Measurements from ENCODE around the gene NHEJ1. TPM values are rescaled to one million over a fixed set of nuclear protein-coding genes. Genes with fewer than 3 reads are reported as not detected.

NHEJ1 gene
- total and polyA plus RNA-seq, 2 of the 13 experiments (the other 11 are each of a cell fraction or from before 2014, with no cell fraction given) = 30.0 to 30.7 TPM

DNA sequence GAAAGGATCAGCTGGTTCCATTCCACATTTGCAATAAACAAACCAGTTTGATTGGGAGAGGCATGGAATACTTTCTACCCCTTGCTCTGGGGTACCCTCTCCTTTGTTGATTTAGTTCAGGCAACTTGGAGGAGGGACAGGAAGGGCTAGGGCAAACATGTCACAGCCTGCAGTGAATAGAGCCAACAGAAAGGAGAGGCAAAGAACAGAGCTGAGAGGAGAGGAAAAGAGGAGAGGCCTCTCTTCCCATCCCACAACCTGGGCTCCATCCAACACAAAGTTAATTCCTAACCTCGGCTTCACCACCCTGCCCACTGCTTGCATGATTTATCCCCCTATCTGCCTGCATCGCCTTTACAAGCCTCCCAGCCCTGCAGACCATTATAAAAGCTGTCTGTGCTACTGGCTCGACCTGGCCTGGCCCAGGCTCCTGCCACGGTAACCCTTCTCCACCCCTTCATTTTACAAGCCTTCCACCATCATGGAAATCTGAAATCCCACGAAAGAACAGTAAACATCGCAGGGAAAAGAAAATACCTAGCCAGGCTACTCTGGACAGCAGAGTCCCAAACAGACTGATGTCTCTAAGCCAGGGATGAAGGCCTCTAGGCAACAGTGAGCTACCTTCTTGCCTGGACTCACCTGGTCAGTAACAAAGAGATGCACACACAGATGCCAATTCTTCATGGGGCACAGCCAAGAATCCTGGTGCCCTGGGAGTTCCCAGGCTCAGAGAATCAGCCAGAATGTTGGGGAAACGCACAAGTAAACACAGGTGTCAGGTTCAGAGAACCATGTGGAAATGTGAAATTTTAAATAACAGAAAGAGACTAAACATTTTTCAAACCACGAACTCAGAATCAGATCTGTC is 43.6 kb downstream of the NHEJ1 start:
- peak overlapping the region; percentile 1 for H3K27ac ChIP-seq (ENCODE audit: extremely low read length, insufficient read depth, low read length)
- peaks cover 71% of the 10 kb centered on the region for H3K4me1 ChIP-seq (ENCODE audit: insufficient read depth, low read length)
- no peak overlapping the region for H3K9ac ChIP-seq (ENCODE audit: insufficient read depth, low read depth, low read length)
- H4K20me1 ChIP-seq (ENCODE audit: insufficient read depth, low read length) = no peaks in the 10 kb centered on the region
- peak overlapping the region; percentile 62 for H3K4me2 ChIP-seq (ENCODE audit: low read depth, low read length)
- no TSS peak for BruUV-seq (replicated peaks)
- whole genome bisulfite sequencing (ENCODE audit: low lambda C conversion rate) = 22% methylated on average over 8 of the region's 8 CpGs
- in situ Hi-C loops (cut with HindIII; ENCODE audit: extremely low pct_ligation_motif_present, low pct_unique_long_range_greater_than_20kb) = loop anchor here (5.0 kb wide), 1 partner anchor 60 kb away; no protein-coding TSS in a partner anchor
- FAIRE-seq (peak; percentile 95), ATAC-seq (peak; percentile 93), DNase-seq (ENCODE audit: low spot score) (peak; percentile 88)
- H3K36me3 ChIP-seq (replicated peaks in 1 of 2; ENCODE audit: control insufficient read depth in 1 of 2, insufficient read depth in 2 of 2, low read length in 2 of 2) = no peaks in the 10 kb centered on the region
- H3K9me3 ChIP-seq (ENCODE audit: low read length) = no peaks in the 10 kb centered on the region
- intact Hi-C loops (cut with micrococcal nuclease; ENCODE audit: unreplicated experiment) = no loop called here
- no peaks in the 10 kb centered on the region for H3K79me2 ChIP-seq (ENCODE audit: insufficient read depth, low read length)
- peak overlapping the region in 1 of 3 experiments; percentile 19; a peak in 1 of 6 replicates for H3K4me3 ChIP-seq (replicated peaks in 1 of 3; ENCODE audit: insufficient read depth in 1 of 3, low read depth in 2 of 3, low read length in 3 of 3)
- no peaks in the 10 kb centered on the region for H3K27me3 ChIP-seq (ENCODE audit: control insufficient read depth in 1 of 2, insufficient read depth in 2 of 2, low read length in 2 of 2)
- ChIA-PET CTCF (ENCODE audit: low intra/inter-chr PET ratio, low total read pairs) (interaction anchor here (0.8 to 4.5 kb wide), 4 partner anchors 38 to 60 kb away, joined by 3 to 82 read pairs (median 24); no protein-coding TSS in a partner anchor), POLR2A (interaction anchor here (0.7 to 5.6 kb wide), 7 partner anchors 11 to 458 kb away, joined by 3 to 45 read pairs (median 4); partner anchors contain the start of genes BCS1L, IHH and ZNF142)
- H2AFZ ChIP-seq (ENCODE audit: low read length) = no peak overlapping the region
- TF ChIP-seq HNRNPLL (IDR thresholded peaks at IDR 0.05; ENCODE audit: low read depth, low read length, poor library complexity, severe bottlenecking) (no peak), BHLHE40 (IDR thresholded peaks at IDR 0.05; ENCODE audit: low read length) (no peak), EEA1 (CRISPR knock-in tag; IDR thresholded peaks at IDR 0.05; ENCODE audit: borderline replicate concordance) (no peak), ZNF652 (CRISPR knock-in tag; IDR thresholded peaks at IDR 0.05; ENCODE audit: borderline replicate concordance, low read depth) (peak; percentile 11; the same call in 1 of the 2 replicates), ZNF430 (CRISPR knock-in tag; IDR thresholded peaks at IDR 0.05) (no peak), ZNF441 (CRISPR knock-in tag; IDR thresholded peaks at IDR 0.05; ENCODE audit: borderline replicate concordance) (no peak), RFX3 (CRISPR knock-in tag; IDR thresholded peaks at IDR 0.05) (no peak), BRD4 (CRISPR knock-in tag; IDR thresholded peaks at IDR 0.05) (no peak), PRMT3 (CRISPR knock-in tag; IDR thresholded peaks at IDR 0.05; ENCODE audit: borderline replicate concordance, low read depth) (no peak)
- TF ChIP-seq, protein P1, sequence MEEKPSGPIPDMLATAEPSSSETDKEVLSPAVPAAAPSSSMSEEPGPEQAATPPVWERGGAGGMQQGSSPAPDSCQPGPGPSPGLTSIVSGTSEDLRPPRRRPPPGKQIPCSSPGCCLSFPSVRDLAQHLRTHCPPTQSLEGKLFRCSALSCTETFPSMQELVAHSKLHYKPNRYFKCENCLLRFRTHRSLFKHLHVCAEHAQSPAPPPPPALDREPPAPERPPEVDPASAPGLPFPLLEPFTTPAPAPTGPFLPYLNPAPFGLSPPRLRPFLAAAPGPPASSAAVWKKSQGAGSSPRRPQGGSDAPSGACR (CRISPR knock-in tag; IDR thresholded peaks at IDR 0.05) = 0 out of 2 replicates have a peak, but pooled peaks have one; percentile 59
- TF ChIP-seq, protein P2, sequence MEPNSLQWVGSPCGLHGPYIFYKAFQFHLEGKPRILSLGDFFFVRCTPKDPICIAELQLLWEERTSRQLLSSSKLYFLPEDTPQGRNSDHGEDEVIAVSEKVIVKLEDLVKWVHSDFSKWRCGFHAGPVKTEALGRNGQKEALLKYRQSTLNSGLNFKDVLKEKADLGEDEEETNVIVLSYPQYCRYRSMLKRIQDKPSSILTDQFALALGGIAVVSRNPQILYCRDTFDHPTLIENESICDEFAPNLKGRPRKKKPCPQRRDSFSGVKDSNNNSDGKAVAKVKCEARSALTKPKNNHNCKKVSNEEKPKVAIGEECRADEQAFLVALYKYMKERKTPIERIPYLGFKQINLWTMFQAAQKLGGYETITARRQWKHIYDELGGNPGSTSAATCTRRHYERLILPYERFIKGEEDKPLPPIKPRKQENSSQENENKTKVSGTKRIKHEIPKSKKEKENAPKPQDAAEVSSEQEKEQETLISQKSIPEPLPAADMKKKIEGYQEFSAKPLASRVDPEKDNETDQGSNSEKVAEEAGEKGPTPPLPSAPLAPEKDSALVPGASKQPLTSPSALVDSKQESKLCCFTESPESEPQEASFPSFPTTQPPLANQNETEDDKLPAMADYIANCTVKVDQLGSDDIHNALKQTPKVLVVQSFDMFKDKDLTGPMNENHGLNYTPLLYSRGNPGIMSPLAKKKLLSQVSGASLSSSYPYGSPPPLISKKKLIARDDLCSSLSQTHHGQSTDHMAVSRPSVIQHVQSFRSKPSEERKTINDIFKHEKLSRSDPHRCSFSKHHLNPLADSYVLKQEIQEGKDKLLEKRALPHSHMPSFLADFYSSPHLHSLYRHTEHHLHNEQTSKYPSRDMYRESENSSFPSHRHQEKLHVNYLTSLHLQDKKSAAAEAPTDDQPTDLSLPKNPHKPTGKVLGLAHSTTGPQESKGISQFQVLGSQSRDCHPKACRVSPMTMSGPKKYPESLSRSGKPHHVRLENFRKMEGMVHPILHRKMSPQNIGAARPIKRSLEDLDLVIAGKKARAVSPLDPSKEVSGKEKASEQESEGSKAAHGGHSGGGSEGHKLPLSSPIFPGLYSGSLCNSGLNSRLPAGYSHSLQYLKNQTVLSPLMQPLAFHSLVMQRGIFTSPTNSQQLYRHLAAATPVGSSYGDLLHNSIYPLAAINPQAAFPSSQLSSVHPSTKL (CRISPR knock-in tag; IDR thresholded peaks at IDR 0.05) = peak; percentile 81
- TF ChIP-seq, protein P3, sequence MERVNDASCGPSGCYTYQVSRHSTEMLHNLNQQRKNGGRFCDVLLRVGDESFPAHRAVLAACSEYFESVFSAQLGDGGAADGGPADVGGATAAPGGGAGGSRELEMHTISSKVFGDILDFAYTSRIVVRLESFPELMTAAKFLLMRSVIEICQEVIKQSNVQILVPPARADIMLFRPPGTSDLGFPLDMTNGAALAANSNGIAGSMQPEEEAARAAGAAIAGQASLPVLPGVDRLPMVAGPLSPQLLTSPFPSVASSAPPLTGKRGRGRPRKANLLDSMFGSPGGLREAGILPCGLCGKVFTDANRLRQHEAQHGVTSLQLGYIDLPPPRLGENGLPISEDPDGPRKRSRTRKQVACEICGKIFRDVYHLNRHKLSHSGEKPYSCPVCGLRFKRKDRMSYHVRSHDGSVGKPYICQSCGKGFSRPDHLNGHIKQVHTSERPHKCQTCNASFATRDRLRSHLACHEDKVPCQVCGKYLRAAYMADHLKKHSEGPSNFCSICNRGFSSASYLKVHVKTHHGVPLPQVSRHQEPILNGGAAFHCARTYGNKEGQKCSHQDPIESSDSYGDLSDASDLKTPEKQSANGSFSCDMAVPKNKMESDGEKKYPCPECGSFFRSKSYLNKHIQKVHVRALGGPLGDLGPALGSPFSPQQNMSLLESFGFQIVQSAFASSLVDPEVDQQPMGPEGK (CRISPR knock-in tag; IDR thresholded peaks at IDR 0.05) = peak; percentile 66
- TF ChIP-seq, protein P4, sequence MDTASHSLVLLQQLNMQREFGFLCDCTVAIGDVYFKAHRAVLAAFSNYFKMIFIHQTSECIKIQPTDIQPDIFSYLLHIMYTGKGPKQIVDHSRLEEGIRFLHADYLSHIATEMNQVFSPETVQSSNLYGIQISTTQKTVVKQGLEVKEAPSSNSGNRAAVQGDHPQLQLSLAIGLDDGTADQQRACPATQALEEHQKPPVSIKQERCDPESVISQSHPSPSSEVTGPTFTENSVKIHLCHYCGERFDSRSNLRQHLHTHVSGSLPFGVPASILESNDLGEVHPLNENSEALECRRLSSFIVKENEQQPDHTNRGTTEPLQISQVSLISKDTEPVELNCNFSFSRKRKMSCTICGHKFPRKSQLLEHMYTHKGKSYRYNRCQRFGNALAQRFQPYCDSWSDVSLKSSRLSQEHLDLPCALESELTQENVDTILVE (CRISPR knock-in tag; IDR thresholded peaks at IDR 0.05) = no peak

Data from HepG2 (cell line).